Measurements from ENCODE around the gene WDR7.

- TF ChIP-seq CTCF (IDR thresholded peaks at IDR 0.05; ENCODE audit: low read length) (no peak), EZH2phosphoT487 (IDR thresholded peaks at IDR 0.05; ENCODE audit: low read length) (no peak)
Observed at GRCh38 chr18:57026316-57026715, 375.2 kb downstream of the WDR7 start.
